H9 (cell line): ENCODE measurements around the gene DAPK1. TPM values are rescaled to one million over a fixed set of nuclear protein-coding genes. Genes with fewer than 3 reads are reported as not detected.

ENCODE experiments used
- DNase-seq: peaks from one replicate; pipeline ENCODE4 v3.0.0-alpha.2; 2017
- H2AFZ ChIP-seq: one replicate; pipeline ENCODE4 v1.6.1; 2013; ENCODE audit warnings: mild to moderate bottlenecking, low read length, control low read depth, moderate library complexity
- H2AK5ac ChIP-seq: 2 replicates; pipeline ENCODE4 v1.6.1; 2013; ENCODE audit warnings: low read length, control low read depth, mixed read lengths; ENCODE audit not compliant: insufficient read length
- H2BK120ac ChIP-seq: one replicate; pipeline ENCODE4 v1.6.1; 2013; ENCODE audit warnings: low read depth, mild to moderate bottlenecking, low read length, control low read depth, inconsistent platforms; ENCODE audit not compliant: poor library complexity, severe bottlenecking
- H2BK12ac ChIP-seq: 2 replicates; pipeline ENCODE4 v1.6.1; 2013; ENCODE audit warnings: low read length, control low read depth, mixed read lengths, low read depth; ENCODE audit not compliant: insufficient read length
- H2BK15ac ChIP-seq: 2 replicates; pipeline ENCODE4 v1.6.1; 2013; ENCODE audit warnings: low read depth, low read length, control low read depth
- H2BK20ac ChIP-seq: one replicate; pipeline ENCODE4 v1.6.1; 2013; ENCODE audit warnings: low read depth, mild to moderate bottlenecking, low read length, control low read depth, inconsistent platforms; ENCODE audit not compliant: poor library complexity, severe bottlenecking
- H2BK5ac ChIP-seq: 2 replicates; pipeline ENCODE4 v1.6.1; 2013; ENCODE audit warnings: low read length, control low read depth, mixed read lengths; ENCODE audit not compliant: insufficient read length
- H3K14ac ChIP-seq: 2 replicates; pipeline ENCODE4 v1.6.1; 2013; ENCODE audit warnings: low read length, control low read depth; ENCODE audit not compliant: insufficient read depth
- H3K18ac ChIP-seq: 2 replicates; pipeline ENCODE4 v1.6.1; 2013; ENCODE audit warnings: low read depth, mild to moderate bottlenecking, mixed read lengths, low read length, control low read depth; ENCODE audit not compliant: insufficient read length
- H3K23ac ChIP-seq: 2 replicates; pipeline ENCODE4 v1.6.1; 2013; ENCODE audit warnings: low read length, control low read depth, mixed read lengths, low read depth; ENCODE audit not compliant: insufficient read length
- H3K23me2 ChIP-seq: 2 replicates; pipeline ENCODE4 v1.6.1; 2013; ENCODE audit warnings: low read depth, mild to moderate bottlenecking, mixed read lengths, low read length, control low read depth; ENCODE audit not compliant: insufficient read length, poor library complexity, severe bottlenecking
- H3K27ac ChIP-seq: 2 replicates; pipeline ENCODE4 v1.5.1; 2013; ENCODE audit warnings: low read length, control low read depth, mixed read lengths, low read depth; ENCODE audit not compliant: insufficient read length
- H3K27me3 ChIP-seq: 2 replicates; pipeline ENCODE4 v1.6.1; 2013; ENCODE audit warnings: low read length, control low read depth, inconsistent platforms; ENCODE audit not compliant: insufficient read depth
- H3K4ac ChIP-seq: 2 replicates; pipeline ENCODE4 v1.6.1; 2013; ENCODE audit warnings: low read depth, mild to moderate bottlenecking, control low read depth, inconsistent platforms, low read length, moderate library complexity
- H3K4me1 ChIP-seq: 2 replicates; pipeline ENCODE4 v1.6.1; 2013; ENCODE audit warnings: low read length, control low read depth, inconsistent platforms; ENCODE audit not compliant: insufficient read depth
- H3K4me2 ChIP-seq: 2 replicates; pipeline ENCODE4 v1.6.1; 2013; ENCODE audit warnings: low read length, control low read depth, mixed read lengths; ENCODE audit not compliant: insufficient read length, insufficient read depth
- H3K56ac ChIP-seq: 2 replicates; pipeline ENCODE4 v1.6.1; 2013; ENCODE audit warnings: low read depth, mild to moderate bottlenecking, mixed read lengths, low read length, control low read depth; ENCODE audit not compliant: insufficient read length
- H3K79me1 ChIP-seq: 2 replicates; pipeline ENCODE4 v1.6.1; 2013; ENCODE audit warnings: low read depth, mild to moderate bottlenecking, moderate library complexity, low read length, control low read depth, inconsistent platforms; ENCODE audit not compliant: insufficient read depth, poor library complexity, severe bottlenecking
- H3K79me2 ChIP-seq: 2 replicates; pipeline ENCODE4 v1.6.1; 2013; ENCODE audit warnings: low read length, control low read depth, inconsistent platforms; ENCODE audit not compliant: insufficient read depth
- H3K9ac ChIP-seq: 2 replicates; pipeline ENCODE4 v1.6.1; 2013; ENCODE audit warnings: low read length, control low read depth, mixed read lengths; ENCODE audit not compliant: insufficient read length; ENCODE audit errors: extremely low read depth
- H3K9me3 ChIP-seq: one replicate; pipeline ENCODE4 v1.6.1; 2013; ENCODE audit warnings: low read depth, low read length, inconsistent platforms; ENCODE audit not compliant: control insufficient read depth
- H3T11ph ChIP-seq: one replicate; pipeline ENCODE4 v1.6.1; 2013; ENCODE audit warnings: mild to moderate bottlenecking, low read length, control low read depth, inconsistent platforms
- H4K20me1 ChIP-seq: one replicate; pipeline ENCODE4 v1.6.1; 2013; ENCODE audit not compliant: control insufficient read depth, insufficient read length, insufficient read depth
- H4K5ac ChIP-seq: 2 replicates; pipeline ENCODE4 v1.6.1; 2013; ENCODE audit warnings: low read depth, mild to moderate bottlenecking, mixed read lengths, low read length, control low read depth; ENCODE audit not compliant: insufficient read length
- H4K8ac ChIP-seq: replicated peaks from 2 replicates; pipeline ENCODE4 v1.6.1; 2013; ENCODE audit warnings: low read length, control low read depth, mixed read lengths, low read depth; ENCODE audit not compliant: insufficient read length
- H4K91ac ChIP-seq: 2 replicates; pipeline ENCODE4 v1.6.1; 2013; ENCODE audit warnings: low read depth, mild to moderate bottlenecking, moderate library complexity, mixed read lengths, low read length, control low read depth; ENCODE audit not compliant: insufficient read length
- H3K27ac Mint-ChIP-seq, 3 experiments: 2 replicates in 2 of 3; 3 replicates in 1 of 3; pipeline ENCODE4 v1.8.0; 2020 to 2021; ENCODE audit warnings: mixed read lengths in 3 of 3, mild to moderate bottlenecking in 1 of 3, moderate library complexity in 1 of 3
- H3K27me3 Mint-ChIP-seq: 2 replicates; pipeline ENCODE4 v1.8.0; 2021; ENCODE audit warnings: low read depth, mild to moderate bottlenecking, moderate library complexity, mixed read lengths
- H3K36me3 Mint-ChIP-seq, 3 experiments: 2 replicates in 2 of 3; 3 replicates in 1 of 3; pipeline ENCODE4 v1.8.0; 2020 to 2021; ENCODE audit warnings: low read depth in 3 of 3, mixed read lengths in 3 of 3; ENCODE audit not compliant: insufficient read depth in 1 of 3
- H3K4me1 Mint-ChIP-seq, 2 experiments: 2 replicates each; pipeline ENCODE4 v1.8.0; 2020; ENCODE audit warnings: mixed read lengths in 2 of 2
- H3K4me3 Mint-ChIP-seq, 2 experiments: 2 replicates in 1 of 2; 3 replicates in 1 of 2; pipeline ENCODE4 v1.8.0; 2020 to 2021; ENCODE audit warnings: mild to moderate bottlenecking in 2 of 2, mixed read lengths in 2 of 2, moderate library complexity in 1 of 2
- H3K9me3 Mint-ChIP-seq, 2 experiments: 2 replicates in 1 of 2; 3 replicates in 1 of 2; pipeline ENCODE4 v1.8.0; 2020; ENCODE audit warnings: mild to moderate bottlenecking in 2 of 2, mixed read lengths in 2 of 2, moderate library complexity in 1 of 2
- CTCF ChIP-seq: fragments of 200-600 bp; sonication (generic); conservative IDR thresholded peaks from 3 replicates; pipeline ENCODE4 v1.8.0; 2021; ENCODE audit warnings: antibody characterized with exemption, mild to moderate bottlenecking
- WGBS: extraction: QIAGEN DNeasy Blood & Tissue Kit; methylation state at CpG from one replicate; pipeline ENCODE4 v1.1.7; 2013; ENCODE audit warnings: missing lambda C conversion rate, low lambda C conversion rate, mixed read lengths; ENCODE audit not compliant: insufficient read length; ENCODE audit errors: extremely low coverage; 5-methylcytosine and 5-hydroxymethylcytosine counted together
- total RNA-seq: library from RNA; stranded (reverse); gene quantifications from 2 replicates; pipeline ENCODE4 v1.2.1, GENCODE V29; 2021

Gene DAPK1
- total RNA-seq, 1 experiment from 2014 or later = 79.4 TPM

- H3T11ph ChIP-seq = no peak overlapping the region
- no peaks in the 10 kb centered on the region for H3K9me3 Mint-ChIP-seq
Measured at GRCh38 chr9:87475463-87475862, 22.2 kb upstream of the DAPK1 start.

More at GRCh38 chr9:87475463-87475862, 22.2 kb upstream of the DAPK1 start:
- TF ChIP-seq CTCF = no peak
- no peak overlapping the region for H3K14ac ChIP-seq
- no peaks in the 10 kb centered on the region for H3K4me1 ChIP-seq
- Mint-ChIP-seq H3K27ac (no peak overlapping the region), H3K4me1 (peaks cover 0 to 4% of the 10 kb centered on the region in 2 experiments; a peak in 2 of 4 replicates), H3K4me3 (no peak overlapping the region), H3K27me3 (no peaks in the 10 kb centered on the region; the same call in none of the 2 replicates), H3K36me3 (no peaks in the 10 kb centered on the region)
- no peak overlapping the region for H3K23ac ChIP-seq
- no peak overlapping the region for H3K27ac ChIP-seq
- H2BK12ac ChIP-seq = no peak overlapping the region
- no peak overlapping the region for H3K9ac ChIP-seq
- H2BK120ac ChIP-seq = no peak overlapping the region
- H2BK20ac ChIP-seq = no peak overlapping the region
- no peak overlapping the region for H4K8ac ChIP-seq
- H2BK15ac ChIP-seq = no peak overlapping the region
- no peak overlapping the region for H4K5ac ChIP-seq
- no peaks in the 10 kb centered on the region for H3K9me3 ChIP-seq
- no peak overlapping the region for H3K4me2 ChIP-seq
- no peak overlapping the region for H2AK5ac ChIP-seq
- H3K56ac ChIP-seq = no peak overlapping the region
- no peaks in the 10 kb centered on the region for H3K79me1 ChIP-seq
- H2BK5ac ChIP-seq = no peak overlapping the region
- H3K18ac ChIP-seq = no peak overlapping the region
- H3K27me3 ChIP-seq = no peaks in the 10 kb centered on the region
- H4K20me1 ChIP-seq = no peaks in the 10 kb centered on the region
- H3K4ac ChIP-seq = no peak overlapping the region
- H3K23me2 ChIP-seq = no peaks in the 10 kb centered on the region
- DNase-seq = no peak
- H4K91ac ChIP-seq = no peak overlapping the region
- H2AFZ ChIP-seq = no peak overlapping the region
- no CpG with 5 or more reads among the region's 2 CpGs for WGBS
- no peaks in the 10 kb centered on the region for H3K79me2 ChIP-seq
